H1 (cell line): ENCODE measurements around the gene ANKRD30A. TPM values are rescaled to one million over a fixed set of nuclear protein-coding genes. Genes with fewer than 3 reads are reported as not detected.

Experiments
- CTCF ChIA-PET: fragments of 300-600 bp; sonication (Branson Sonifier 250); formaldehyde crosslinking; loops from one replicate; lab custom pipeline; 2021; ENCODE audit not compliant: partially characterized antibody; lab: Charles Lee
- POLR2A ChIA-PET: fragments of 300-600 bp; sonication (Branson Sonifier 250); formaldehyde crosslinking; loops from one replicate; lab custom pipeline; 2021; ENCODE audit warnings: inconsistent platforms; ENCODE audit not compliant: partially characterized antibody; lab: Charles Lee
- DNase-seq, 2 experiments: peaks; one replicate each; pipeline versions ENCODE4 v3.0.0 to v3.0.0-alpha.2; 2010 to 2022; ENCODE audit warnings: low spot score in 2 of 2, low read depth in 1 of 2, mixed read lengths in 1 of 2
- FAIRE-seq: peaks from 2 replicates; lab custom pipeline; 2011; peaks lifted over from hg19 to GRCh38; lab: Jason Lieb, UNC
- H2AFZ ChIP-seq: 2 replicates; pipeline ENCODE4 v1.8.1; 2012; ENCODE audit warnings: low read length, inconsistent platforms
- H2AK5ac ChIP-seq: 2 replicates; pipeline ENCODE4 v1.6.1; 2013; ENCODE audit warnings: low read depth, low read length
- H2BK120ac ChIP-seq: replicated peaks from 2 replicates; pipeline ENCODE3; 2013; ENCODE audit warnings: low read depth, low read length, inconsistent platforms
- H2BK12ac ChIP-seq: 2 replicates; pipeline ENCODE4 v1.6.1; 2013; ENCODE audit warnings: low read depth, low read length
- H2BK15ac ChIP-seq: 2 replicates; pipeline ENCODE4 v1.6.1; 2013; ENCODE audit warnings: low read length
- H2BK20ac ChIP-seq: 2 replicates; pipeline ENCODE4 v1.6.1; 2013; ENCODE audit warnings: low read length
- H2BK5ac ChIP-seq: 2 replicates; pipeline ENCODE4 v1.6.1; 2013; ENCODE audit warnings: low read depth, low read length
- H3K14ac ChIP-seq: 2 replicates; pipeline ENCODE4 v1.6.1; 2013; ENCODE audit warnings: inconsistent platforms; ENCODE audit not compliant: insufficient read length
- H3K18ac ChIP-seq: 2 replicates; pipeline ENCODE4 v1.6.1; 2013; ENCODE audit warnings: low read length; ENCODE audit errors: extremely low read depth
- H3K23ac ChIP-seq: 2 replicates; pipeline ENCODE4 v1.6.1; 2013; ENCODE audit warnings: inconsistent platforms; ENCODE audit not compliant: insufficient read length
- H3K23me2 ChIP-seq: 2 replicates; pipeline ENCODE4 v1.6.1; 2013; ENCODE audit warnings: low read depth, low read length
- H3K27ac ChIP-seq: 2 replicates; pipeline ENCODE4 v1.6.1; 2011; ENCODE audit warnings: low read depth, low read length, inconsistent platforms
- H3K27me3 ChIP-seq, 4 experiments: replicated peaks in 1 of 4; 1 replicate in 1 of 4; 2 replicates in 3 of 4; pipeline versions ENCODE4 v1.6.1 to v1.8.1; 2011 to 2013; ENCODE audit warnings: low read length in 3 of 4, mild to moderate bottlenecking in 3 of 4, inconsistent platforms in 2 of 4, mixed read lengths in 2 of 4, moderate library complexity in 1 of 4; ENCODE audit not compliant: control insufficient read depth in 3 of 4, insufficient read depth in 3 of 4; ENCODE audit errors: extremely low read depth in 1 of 4
- H3K36me3 ChIP-seq, 4 experiments: 2 replicates each; pipeline versions ENCODE4 v1.6.1 to v1.8.1; 2011 to 2013; ENCODE audit warnings: mild to moderate bottlenecking in 4 of 4, low read length in 3 of 4, moderate library complexity in 2 of 4, control low read depth in 1 of 4, inconsistent platforms in 1 of 4; ENCODE audit not compliant: insufficient read depth in 4 of 4, control insufficient read depth in 2 of 4
- H3K4ac ChIP-seq: replicated peaks from 2 replicates; pipeline ENCODE3; 2013; ENCODE audit warnings: low read length, low read depth, mixed read lengths, inconsistent platforms; ENCODE audit not compliant: insufficient read length
- H3K4me1 ChIP-seq, 4 experiments: replicated peaks in 1 of 4; 1 replicate in 1 of 4; 2 replicates in 3 of 4; pipeline versions ENCODE4 v1.6.1 to v1.8.1; 2011 to 2013; ENCODE audit warnings: low read length in 3 of 4, inconsistent platforms in 2 of 4, mixed read lengths in 1 of 4; ENCODE audit not compliant: insufficient read depth in 4 of 4, control insufficient read depth in 3 of 4
- H3K4me2 ChIP-seq, 2 experiments: 2 replicates each; pipeline versions ENCODE4 v1.6.1 to v1.8.1; 2011 to 2013; ENCODE audit warnings: low read depth in 2 of 2, low read length in 2 of 2, control low read depth in 1 of 2, inconsistent platforms in 1 of 2, mild to moderate bottlenecking in 1 of 2; ENCODE audit not compliant: insufficient read depth in 1 of 2
- H3K4me3 ChIP-seq, 4 experiments: fragments of 200-600, 300-600 bp in 1 of 4; sonication (generic), shearing (Covaris generic), sonication (Bioruptor Twin) in 1 of 4; 2 replicates each; pipeline versions ENCODE4 v1.5.1 to v1.8.1; 2011 to 2016; ENCODE audit warnings: low read length in 4 of 4, low read depth in 3 of 4, control low read depth in 2 of 4, inconsistent platforms in 2 of 4, mild to moderate bottlenecking in 2 of 4, mixed read lengths in 1 of 4, moderate library complexity in 1 of 4; ENCODE audit not compliant: insufficient read depth in 2 of 4; ENCODE audit errors: extremely low read depth in 1 of 4
- H3K56ac ChIP-seq: replicated peaks from 2 replicates; pipeline ENCODE3; 2013; ENCODE audit warnings: low read depth, mild to moderate bottlenecking, mixed read lengths, low read length, inconsistent platforms; ENCODE audit not compliant: insufficient read length
- H3K79me1 ChIP-seq: 2 replicates; pipeline ENCODE4 v1.6.1; 2013; ENCODE audit warnings: low read depth, low read length, control low read depth
- H3K79me2 ChIP-seq, 2 experiments: 2 replicates each; pipeline versions ENCODE4 v1.6.1 to v1.8.1; 2012 to 2013; ENCODE audit warnings: low read length in 2 of 2, mild to moderate bottlenecking in 2 of 2, inconsistent platforms in 1 of 2; ENCODE audit not compliant: insufficient read depth in 2 of 2, control insufficient read depth in 1 of 2
- H3K9ac ChIP-seq, 4 experiments: replicated peaks in 1 of 4; 1 replicate in 1 of 4; 2 replicates in 3 of 4; pipeline versions ENCODE4 v1.6.1 to v1.8.1; 2011 to 2013; ENCODE audit warnings: low read depth in 3 of 4, low read length in 3 of 4, control low read depth in 2 of 4, mild to moderate bottlenecking in 2 of 4, moderate library complexity in 2 of 4, inconsistent platforms in 1 of 4; ENCODE audit errors: extremely low read depth in 1 of 4
- H3K9me3 ChIP-seq, 2 experiments: 2 replicates each; pipeline versions ENCODE4 v1.6.1 to v1.8.1; 2012 to 2013; ENCODE audit warnings: mild to moderate bottlenecking in 2 of 2, moderate library complexity in 2 of 2, control low read depth in 1 of 2, inconsistent platforms in 1 of 2, low read depth in 1 of 2, low read length in 1 of 2, mixed read lengths in 1 of 2; ENCODE audit not compliant: insufficient read depth in 2 of 2
- H4K20me1 ChIP-seq, 2 experiments: replicated peaks in 1 of 2; 2 replicates each; pipeline versions ENCODE3 to v1.8.1; 2011 to 2013; ENCODE audit warnings: inconsistent platforms in 2 of 2, low read length in 2 of 2, mild to moderate bottlenecking in 1 of 2; ENCODE audit not compliant: insufficient read depth in 2 of 2, control insufficient read depth in 1 of 2
- H4K5ac ChIP-seq: 2 replicates; pipeline ENCODE4 v1.6.1; 2013; ENCODE audit warnings: low read length, low read depth, mixed read lengths, inconsistent platforms; ENCODE audit not compliant: insufficient read length
- H4K8ac ChIP-seq: 2 replicates; pipeline ENCODE4 v1.8.0; 2013; ENCODE audit warnings: mild to moderate bottlenecking, moderate library complexity, low read length, inconsistent platforms; ENCODE audit not compliant: insufficient read depth; ENCODE audit errors: extremely low read depth
- H4K91ac ChIP-seq: replicated peaks from 2 replicates; pipeline ENCODE3; 2013; ENCODE audit warnings: low read length, mixed read lengths, inconsistent platforms; ENCODE audit not compliant: insufficient read length
- CEBPB ChIP-seq: IDR thresholded peaks from 2 replicates; pipeline ENCODE4 v1.6.1; 2012; ENCODE audit warnings: low read depth, low read length
- CREB1 ChIP-seq: IDR thresholded peaks from 2 replicates; pipeline ENCODE4 v1.6.1; 2012; ENCODE audit warnings: inconsistent platforms
- EP300 ChIP-seq, 2 experiments: IDR thresholded peaks; 1 replicate in 1 of 2; 2 replicates in 1 of 2; pipeline ENCODE4 v1.6.1; 2011 to 2012; ENCODE audit warnings: low read depth in 2 of 2, low read length in 2 of 2, mild to moderate bottlenecking in 2 of 2, borderline replicate concordance in 1 of 2, inconsistent platforms in 1 of 2, moderate library complexity in 1 of 2
- EZH2 ChIP-seq: fragments of 200-600 bp; sonication (generic); IDR thresholded peaks from 2 replicates; pipeline ENCODE4 v1.7.1; 2012; ENCODE audit warnings: low read depth, mild to moderate bottlenecking, moderate library complexity, low read length, inconsistent platforms; ENCODE audit not compliant: severe bottlenecking
- POLR2A ChIP-seq, 2 experiments: IDR thresholded peaks; 1 replicate in 1 of 2; 2 replicates in 1 of 2; pipeline ENCODE4 v1.6.1; 2011; ENCODE audit warnings: low read depth in 2 of 2, low read length in 2 of 2, mild to moderate bottlenecking in 2 of 2; ENCODE audit errors: control extremely low read depth in 1 of 2
- SP1 ChIP-seq: IDR thresholded peaks from 2 replicates; pipeline ENCODE4 v1.6.1; 2011; ENCODE audit warnings: low read depth, low read length
- SP2 ChIP-seq: IDR thresholded peaks from 2 replicates; pipeline ENCODE4 v1.6.1; 2012; ENCODE audit warnings: mild to moderate bottlenecking, low read length, inconsistent platforms
- SP4 ChIP-seq: IDR thresholded peaks from 2 replicates; pipeline ENCODE4 v1.6.1; 2012; ENCODE audit warnings: low read length, inconsistent platforms
- ZNF274 ChIP-seq: IDR thresholded peaks from 2 replicates; pipeline ENCODE4 v1.7.0; 2012; ENCODE audit warnings: low read length, borderline replicate concordance; ENCODE audit errors: extremely low read depth
- WGBS, 2 experiments: shearing (Covaris generic) in 1 of 2; methylation state at CpG; one replicate each; pipeline versions ENCODE4 v1.1.6 to v1.1.7; 2013 to 2015; ENCODE audit warnings: low lambda C conversion rate in 2 of 2, mixed read lengths in 2 of 2, inconsistent platforms in 1 of 2, low coverage in 1 of 2, missing lambda C conversion rate in 1 of 2; ENCODE audit not compliant: insufficient replicate concordance in 2 of 2, insufficient coverage in 1 of 2, insufficient read length in 1 of 2; ENCODE audit errors: extremely low coverage in 1 of 2, missing lambda C conversion rate in 1 of 2; 5-methylcytosine and 5-hydroxymethylcytosine counted together
- polyA plus RNA-seq, 7 experiments: library from polyadenylated mRNA; depleted of rRNA in 3 of 7; stranded (reverse) in 5 of 7; unstranded in 2 of 7; fragments of >200 nt in 5 of 7; fragments of 200-250 nt in 2 of 7; gene quantifications; 1 replicate in 5 of 7; 2 replicates in 1 of 7; 4 replicates in 1 of 7; pipeline versions ENCODE4 v1.2.1 to v1.2.3, GENCODE V29; 2011 to 2013; ENCODE audit warnings: missing spikeins in 2 of 7, mixed read lengths in 2 of 7
- total RNA-seq: library from RNA; stranded (reverse); fragmentation: NEBNext Ultra II Directional; extraction: Animal tissue kit (Norgen Biotek cat#: 25700); gene quantifications from 2 replicates; pipeline ENCODE4 v1.2.1, GENCODE V29; 2021
- TF ChIP-seq, protein P1 (sequence below): IDR thresholded peaks from 2 replicates; pipeline ENCODE4 v1.6.1; 2012; ENCODE audit warnings: inconsistent platforms
- TF ChIP-seq, protein P2 (sequence below), 3 experiments: IDR thresholded peaks; 1 replicate in 2 of 3; 2 replicates in 1 of 3; pipeline versions ENCODE4 v1.5.1 to v1.6.1; 2011; ENCODE audit warnings: low read length in 3 of 3, mild to moderate bottlenecking in 3 of 3, inconsistent platforms in 2 of 3, low read depth in 1 of 3, moderate library complexity in 1 of 3; ENCODE audit not compliant: insufficient read depth in 1 of 3; ENCODE audit errors: control extremely low read depth in 1 of 3
- TF ChIP-seq, protein P3 (sequence below): IDR thresholded peaks from 2 replicates; pipeline ENCODE4 v1.6.1; 2011; ENCODE audit warnings: low read length, improper control_type of control experiment

ANKRD30A gene
- total and polyA plus RNA-seq, 2 of the 8 experiments (the other 6 are each of a cell fraction or from before 2014, with no cell fraction given) = not detected

DNA sequence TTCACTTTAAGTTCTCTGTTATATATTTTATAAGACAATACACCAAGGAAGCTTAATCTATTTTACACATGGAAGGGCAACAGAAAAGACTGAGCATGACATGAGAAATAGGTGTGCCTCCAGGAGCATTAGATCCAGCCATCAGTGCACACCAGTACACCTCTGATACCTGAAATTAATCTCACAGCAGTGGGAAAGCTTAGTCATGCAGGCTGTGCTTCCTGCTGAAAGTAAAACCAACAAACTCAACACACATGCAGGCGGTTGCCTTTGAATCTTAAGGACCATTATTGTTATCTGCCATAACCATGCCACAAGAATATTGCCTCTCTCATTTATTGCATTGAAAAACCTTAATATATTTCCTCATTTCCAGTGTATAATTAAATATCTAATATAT lies 16.4 kb upstream of the ANKRD30A start:
- Histone ChIP-seq H3K79me2 (no peaks in the 10 kb centered on the region), H4K91ac (no peak overlapping the region), H3K56ac (no peak overlapping the region), H4K20me1 (no peaks in the 10 kb centered on the region), H2BK20ac (no peak overlapping the region), H4K5ac (no peak overlapping the region), H4K8ac (no peak overlapping the region), H3K9me3 (peaks cover 53 to 65% of the 10 kb centered on the region in 2 experiments), H3K4ac (no peak overlapping the region), H2BK15ac (no peak overlapping the region), H3K36me3 (no peaks in the 10 kb centered on the region), H3K14ac (no peak overlapping the region), H2AFZ (no peak overlapping the region), H3K79me1 (no peaks in the 10 kb centered on the region), H3K27ac (no peak overlapping the region), H3K9ac (no peak overlapping the region), H3K27me3 (no peaks in the 10 kb centered on the region), H3K23ac (no peak overlapping the region), H2BK12ac (no peak overlapping the region), H2BK5ac (no peak overlapping the region), H3K23me2 (no peaks in the 10 kb centered on the region), H2AK5ac (no peak overlapping the region), H3K4me2 (no peak overlapping the region), H3K18ac (no peak overlapping the region), H2BK120ac (no peak overlapping the region), H3K4me1 (no peaks in the 10 kb centered on the region), H3K4me3 (no peak overlapping the region)
- CTCF ChIA-PET = no interaction called here
- POLR2A ChIA-PET = no interaction called here
- DNase-seq = no peak
- FAIRE-seq = no peak
- WGBS, 2 experiments = 58% methylated on average over 1 of the region's 1 CpG; no CpG with 5 or more reads in 1 of the 2 experiments
- TF ChIP-seq ZNF274 (no peak), SP4 (no peak), SP2 (no peak), POLR2A (IDR thresholded peaks at IDR 0.05; ENCODE audit: control extremely low read depth in 1 of 2, low read depth in 2 of 2, low read length in 2 of 2) (no peak), EZH2 (no peak), CREB1 (no peak), EP300 (IDR thresholded peaks at IDR 0.05; ENCODE audit: borderline replicate concordance in 1 of 2, low read depth in 2 of 2, low read length in 2 of 2) (no peak), SP1 (no peak), CEBPB (no peak)
- TF ChIP-seq, protein P1, sequence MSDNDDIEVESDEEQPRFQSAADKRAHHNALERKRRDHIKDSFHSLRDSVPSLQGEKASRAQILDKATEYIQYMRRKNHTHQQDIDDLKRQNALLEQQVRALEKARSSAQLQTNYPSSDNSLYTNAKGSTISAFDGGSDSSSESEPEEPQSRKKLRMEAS = no peak
- TF ChIP-seq, protein P2, sequence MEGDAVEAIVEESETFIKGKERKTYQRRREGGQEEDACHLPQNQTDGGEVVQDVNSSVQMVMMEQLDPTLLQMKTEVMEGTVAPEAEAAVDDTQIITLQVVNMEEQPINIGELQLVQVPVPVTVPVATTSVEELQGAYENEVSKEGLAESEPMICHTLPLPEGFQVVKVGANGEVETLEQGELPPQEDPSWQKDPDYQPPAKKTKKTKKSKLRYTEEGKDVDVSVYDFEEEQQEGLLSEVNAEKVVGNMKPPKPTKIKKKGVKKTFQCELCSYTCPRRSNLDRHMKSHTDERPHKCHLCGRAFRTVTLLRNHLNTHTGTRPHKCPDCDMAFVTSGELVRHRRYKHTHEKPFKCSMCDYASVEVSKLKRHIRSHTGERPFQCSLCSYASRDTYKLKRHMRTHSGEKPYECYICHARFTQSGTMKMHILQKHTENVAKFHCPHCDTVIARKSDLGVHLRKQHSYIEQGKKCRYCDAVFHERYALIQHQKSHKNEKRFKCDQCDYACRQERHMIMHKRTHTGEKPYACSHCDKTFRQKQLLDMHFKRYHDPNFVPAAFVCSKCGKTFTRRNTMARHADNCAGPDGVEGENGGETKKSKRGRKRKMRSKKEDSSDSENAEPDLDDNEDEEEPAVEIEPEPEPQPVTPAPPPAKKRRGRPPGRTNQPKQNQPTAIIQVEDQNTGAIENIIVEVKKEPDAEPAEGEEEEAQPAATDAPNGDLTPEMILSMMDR (IDR thresholded peaks at IDR 0.05; ENCODE audit: control extremely low read depth in 1 of 3, insufficient read depth in 1 of 3, low read depth in 1 of 3, low read length in 3 of 3) = no peak
- TF ChIP-seq, protein P3, sequence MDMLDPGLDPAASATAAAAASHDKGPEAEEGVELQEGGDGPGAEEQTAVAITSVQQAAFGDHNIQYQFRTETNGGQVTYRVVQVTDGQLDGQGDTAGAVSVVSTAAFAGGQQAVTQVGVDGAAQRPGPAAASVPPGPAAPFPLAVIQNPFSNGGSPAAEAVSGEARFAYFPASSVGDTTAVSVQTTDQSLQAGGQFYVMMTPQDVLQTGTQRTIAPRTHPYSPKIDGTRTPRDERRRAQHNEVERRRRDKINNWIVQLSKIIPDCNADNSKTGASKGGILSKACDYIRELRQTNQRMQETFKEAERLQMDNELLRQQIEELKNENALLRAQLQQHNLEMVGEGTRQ = no peak
